GM21737 (cell line): ENCODE measurements around the gene SPEN.
"Not testable (repeated sequence)": the region's sequence is repeated elsewhere in the genome, so short reads cannot be mapped to it uniquely, and the experiment has no call there.

Source experiments
- ATAC-seq: cut with Tn5 transposase; IDR thresholded peaks from one replicate; pipeline ENCODE4 v1.9.1; 2021; ENCODE audit warnings: mild to moderate bottlenecking, moderate library complexity; ENCODE audit not compliant: unreplicated experiment

SPEN gene

GRCh38 chr1:15977947-15978346 lies 130.4 kb downstream of the SPEN start:
- ATAC-seq, result not testable (repeated sequence)

DNA sequence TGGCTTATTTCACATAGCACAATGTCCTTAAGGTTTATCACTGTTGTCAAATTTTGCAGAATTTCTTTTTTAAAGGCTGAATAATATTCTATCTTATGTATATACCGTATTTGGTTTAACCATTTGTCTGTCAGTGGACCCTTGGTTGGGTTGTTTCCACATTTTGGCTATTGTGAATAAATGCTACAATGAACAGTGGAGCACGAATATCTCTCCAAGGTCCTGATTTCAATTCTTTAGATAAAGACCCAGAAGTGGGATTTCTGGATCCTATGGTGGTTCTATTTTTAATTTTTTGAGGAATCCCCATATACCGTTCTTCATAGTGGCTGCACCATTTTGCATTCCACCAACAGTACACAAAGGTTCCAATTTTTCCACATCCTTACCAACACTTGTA lies 134.2 kb downstream of the SPEN start:
- ATAC-seq, result no peak

- no peak for ATAC-seq
Measured at GRCh38 chr1:15983275-15983674, 135.8 kb downstream of the SPEN start.

GRCh38 chr1:15985611-15986297 lies 138.2 kb downstream of the SPEN start:
- ATAC-seq, result no peak

DNA sequence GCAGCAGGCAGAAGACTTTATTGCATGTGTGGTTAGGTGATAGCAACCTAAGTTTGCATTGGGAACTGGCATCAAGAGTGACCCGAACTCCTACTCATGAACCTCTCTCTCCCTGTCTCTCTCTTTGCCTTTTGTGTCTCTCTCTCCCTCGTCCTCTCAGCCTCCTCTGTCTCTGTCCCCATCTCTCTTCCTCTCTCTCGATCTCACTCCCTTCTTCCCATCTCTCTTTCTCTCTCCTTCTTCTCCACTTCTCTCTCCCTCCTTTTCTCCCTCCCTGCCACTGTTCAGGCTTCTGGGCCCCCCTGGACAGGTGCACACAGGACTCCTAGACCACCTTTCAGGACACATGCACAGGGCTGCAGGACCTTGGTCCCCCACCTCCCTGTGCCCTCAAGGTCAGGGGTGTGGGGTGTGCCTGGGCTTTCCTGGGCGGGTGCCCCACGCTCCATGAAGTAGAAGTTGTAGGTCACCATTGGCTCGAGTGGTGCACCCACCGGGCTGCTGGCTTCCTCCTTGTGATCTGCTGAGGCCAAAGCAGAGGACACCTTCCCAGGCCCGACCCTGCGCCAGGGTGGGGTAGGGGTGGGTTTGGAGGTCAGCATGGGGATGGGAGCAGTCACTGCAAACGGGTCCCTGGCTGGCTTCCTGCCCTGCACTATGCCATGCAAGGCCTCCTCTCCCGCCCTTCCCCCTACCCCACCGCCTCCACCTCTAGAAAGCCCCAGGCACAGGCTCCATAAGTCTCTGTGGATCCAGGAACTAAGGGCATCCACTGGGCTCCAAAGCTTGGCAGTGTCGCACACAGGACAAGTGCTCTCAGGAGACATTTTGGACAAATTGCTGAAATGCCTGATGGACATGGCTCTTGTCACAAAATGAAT lies 141.6 kb downstream of the SPEN start:
- ATAC-seq, result no peak

DNA sequence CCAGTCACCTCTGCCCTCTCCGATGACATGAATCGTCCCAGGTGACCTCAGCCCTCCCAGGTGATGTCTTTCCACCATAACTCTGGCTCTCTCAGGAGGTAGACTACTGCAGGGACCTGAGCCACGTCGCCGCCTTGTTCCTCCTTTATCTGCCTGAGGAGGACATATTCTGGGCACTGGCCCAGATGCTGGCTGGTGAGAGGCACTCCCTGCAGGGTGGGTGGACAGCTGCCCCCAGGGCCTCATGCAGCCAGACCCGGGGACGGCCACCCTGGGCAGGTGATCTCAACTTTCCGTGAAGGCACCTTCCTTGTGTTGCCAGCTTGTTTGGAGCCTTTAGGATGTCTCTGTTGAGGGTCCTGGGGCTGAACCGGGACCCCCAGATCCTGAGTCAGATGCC lies 142.3 kb downstream of the SPEN start:
- ATAC-seq, result no peak
